T-helper 22 cell (primary cell): Measurements from ENCODE around the gene ITGB2.
"Not testable (repeated sequence)": the region's sequence is repeated elsewhere in the genome, so short reads cannot be mapped to it uniquely, and the experiment has no call there.

ENCODE experiments used
- DNase-seq: peaks from one replicate; pipeline ENCODE4 v3.0.0-alpha.2; 2020; ENCODE audit warnings: low read depth

Gene ITGB2

DNA sequence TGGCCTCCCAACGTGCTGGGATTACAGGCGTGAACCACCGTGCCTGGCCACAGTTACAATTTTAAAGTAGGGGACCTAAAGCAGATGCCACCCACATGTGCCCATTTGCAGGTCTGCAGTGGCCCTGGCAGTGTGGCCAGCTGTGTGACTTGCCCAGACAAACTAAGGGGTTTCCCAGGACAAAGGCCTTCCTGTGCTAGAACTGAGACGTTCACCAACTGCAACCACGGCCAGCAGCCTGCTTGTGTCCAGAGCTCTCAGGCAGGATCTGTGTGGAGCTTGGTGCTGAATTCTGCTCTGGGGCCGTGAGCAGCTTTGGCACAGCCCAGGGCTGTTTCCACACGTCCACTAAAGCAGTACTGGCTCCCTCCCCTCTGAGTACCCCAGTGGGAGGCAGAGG lies 36.6 kb downstream of the ITGB2 start:
- DNase-seq: no peak

DNA sequence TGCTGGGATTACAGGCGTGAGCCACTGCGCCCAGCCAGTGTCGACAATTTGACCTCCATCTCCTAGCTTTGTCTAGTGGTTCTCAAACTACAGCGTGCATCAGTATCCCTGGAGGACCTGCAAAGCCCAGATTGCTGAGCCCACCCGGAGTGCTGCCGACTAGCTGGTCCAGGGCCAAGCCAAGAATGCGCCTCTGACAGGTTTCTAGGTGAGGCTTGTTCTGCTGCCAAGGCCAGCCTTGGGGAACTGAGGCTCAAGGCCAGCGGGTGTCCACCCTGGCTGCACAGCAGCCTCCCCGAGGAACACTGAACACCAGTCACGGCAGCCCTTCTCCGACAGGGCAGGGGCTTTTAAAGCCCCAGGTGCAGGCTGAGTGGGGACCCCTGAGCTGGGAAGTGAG lies 37.4 kb downstream of the ITGB2 start:
- no peak for DNase-seq

- peak; percentile 23 for DNase-seq
Observed at GRCh38 chr21:44881198-44881872, 39.4 kb downstream of the ITGB2 start.

- no peak for DNase-seq
Observed at GRCh38 chr21:44880405-44881197, 40.1 kb downstream of the ITGB2 start.

- DNase-seq: not testable (repeated sequence)
Observed at GRCh38 chr21:44879238-44879637, 41.5 kb downstream of the ITGB2 start.

- DNase-seq: no peak
Observed at GRCh38 chr21:44878053-44878982, 42.4 kb downstream of the ITGB2 start.

DNA sequence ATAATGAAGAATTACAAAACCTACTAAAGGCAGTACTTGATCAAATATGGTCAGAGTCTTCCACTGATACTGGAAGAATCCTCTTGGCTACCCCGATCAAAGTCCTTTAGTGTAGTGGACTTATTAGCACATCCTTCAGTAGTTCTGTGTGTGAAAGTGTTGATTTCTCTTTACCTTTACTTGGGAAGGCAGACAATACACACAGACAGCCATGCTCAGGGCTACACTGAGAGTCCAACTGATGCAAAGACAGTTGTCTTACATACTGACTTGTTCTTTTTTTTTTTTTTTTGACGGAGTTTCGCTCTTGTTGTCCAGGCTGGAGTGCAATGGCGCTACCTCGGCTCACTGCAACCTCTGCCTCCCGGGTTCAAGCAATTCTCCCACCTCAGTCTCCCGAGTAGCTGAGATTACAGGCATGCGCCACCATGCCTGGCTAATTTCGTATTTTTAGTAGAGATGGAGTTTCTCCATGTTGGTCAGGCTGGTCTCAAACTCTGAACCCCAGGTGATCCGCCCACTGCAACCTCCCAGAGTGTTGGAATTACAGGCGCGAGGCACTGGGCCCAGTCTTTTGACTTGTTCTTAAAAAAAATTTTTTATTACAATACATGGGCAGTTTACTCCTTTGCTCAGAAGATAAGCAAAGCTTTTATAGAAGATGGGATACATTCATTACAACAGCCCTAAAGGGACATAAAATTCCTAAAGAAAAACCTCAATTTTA lies 43.7 kb downstream of the ITGB2 start:
- no peak for DNase-seq

- no peak for DNase-seq
Observed at GRCh38 chr21:44875316-44875700, 45.4 kb downstream of the ITGB2 start.

DNA sequence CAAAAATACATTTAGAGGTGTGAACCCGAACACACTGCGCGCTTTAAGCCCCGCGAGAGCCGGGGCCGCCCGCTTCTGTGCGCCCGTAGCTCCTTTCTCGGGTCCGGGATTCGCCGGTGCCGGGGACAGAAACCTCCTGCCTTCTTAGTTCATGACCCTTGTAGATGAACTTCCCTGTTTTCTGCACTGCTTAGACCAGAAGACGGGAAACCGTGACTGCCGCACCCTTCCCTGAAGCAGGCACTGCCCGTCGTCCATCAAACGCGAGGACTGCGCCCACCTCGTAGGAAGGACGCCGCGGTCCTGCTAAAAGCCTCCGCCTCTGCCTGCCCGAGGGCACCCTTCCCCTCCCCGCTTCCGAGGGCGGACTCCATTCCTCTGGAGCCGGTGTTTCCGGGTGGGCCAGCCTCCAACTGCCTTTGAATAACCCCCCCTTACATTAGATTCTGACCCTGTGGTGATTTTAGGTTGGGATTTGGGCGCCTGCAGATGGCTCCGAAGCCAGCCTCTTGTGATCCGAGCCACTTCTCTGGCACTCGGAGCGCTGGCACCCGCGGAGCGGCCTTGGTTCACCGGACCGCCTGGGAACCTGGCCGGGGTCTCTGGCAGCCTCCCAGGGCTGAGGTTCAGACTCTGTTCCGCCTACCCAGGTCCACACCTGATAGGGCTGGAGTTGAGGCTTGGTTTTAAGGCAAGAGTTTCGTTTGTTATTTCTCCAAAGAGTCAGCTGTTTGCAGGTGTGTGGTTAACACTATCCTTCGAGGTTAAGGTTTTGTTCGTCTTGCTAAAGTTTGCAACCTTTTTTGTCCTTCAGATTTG lies 46.0 kb downstream of the ITGB2 start:
- DNase-seq: peak; percentile 15

DNA sequence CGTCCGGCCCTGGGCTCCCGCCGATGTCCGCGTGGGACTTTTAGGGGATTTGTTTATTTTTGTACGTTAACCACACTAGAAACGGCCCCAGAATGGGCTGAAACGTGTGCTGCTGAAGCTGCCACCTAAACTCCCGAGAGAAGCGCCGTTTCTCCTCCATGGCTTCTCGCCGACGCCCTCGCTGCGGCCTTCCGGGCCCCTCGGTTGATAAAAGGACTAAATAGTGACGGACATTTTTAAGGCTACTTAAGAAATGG lies 46.5 kb downstream of the ITGB2 start:
- no peak for DNase-seq

DNA sequence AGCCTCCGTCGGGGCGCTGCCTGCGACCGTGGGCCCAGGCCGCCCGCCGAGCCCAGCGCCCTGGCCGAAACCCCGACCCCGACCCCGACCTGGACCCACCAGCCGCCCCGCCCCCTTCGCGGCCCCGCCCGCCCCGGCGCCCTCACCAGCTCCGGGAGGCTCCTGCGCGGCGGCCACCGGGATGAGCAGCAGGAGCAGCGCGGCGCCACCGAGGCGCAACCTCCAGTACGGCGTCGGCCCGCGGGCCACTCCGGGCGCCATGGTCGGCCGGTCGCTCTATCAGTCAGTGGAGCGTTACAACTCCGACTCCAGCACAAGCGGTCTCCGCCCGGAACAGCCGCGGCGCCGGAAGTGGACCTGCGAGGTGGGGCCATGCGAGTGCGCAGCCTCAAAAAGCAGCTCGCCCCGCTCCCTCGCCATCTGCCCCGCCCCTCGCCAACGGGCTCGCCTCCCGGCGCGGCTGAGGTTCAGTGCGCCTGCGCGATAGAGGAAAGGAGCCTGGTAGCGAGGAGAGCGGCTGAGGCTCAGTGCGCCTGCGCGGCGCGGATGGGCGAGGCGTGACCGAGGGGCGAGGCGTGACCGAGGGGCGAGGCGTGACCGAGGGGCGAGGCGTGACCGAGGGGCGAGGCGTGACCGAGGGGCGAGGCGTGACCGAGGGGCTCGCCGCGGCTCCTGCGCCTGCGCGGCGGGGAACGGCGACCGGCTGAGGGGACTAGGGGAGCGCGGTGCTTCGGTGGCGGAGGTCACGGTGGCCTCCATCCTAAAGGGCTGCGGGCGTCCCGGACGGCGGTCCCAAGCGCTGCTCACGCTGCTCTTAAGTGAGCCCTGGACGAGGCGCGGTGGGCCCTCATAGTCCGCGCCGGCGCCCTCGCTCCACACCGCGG lies 47.1 kb downstream of the ITGB2 start, which contains the start of gene PTTG1IP:
Gene PTTG1IP (minus strand): TSS at position 335 of the 884 bp plus-strand sequence. CDS start 74 bp downstream, at position 261.
- peak; percentile 97 for DNase-seq

DNA sequence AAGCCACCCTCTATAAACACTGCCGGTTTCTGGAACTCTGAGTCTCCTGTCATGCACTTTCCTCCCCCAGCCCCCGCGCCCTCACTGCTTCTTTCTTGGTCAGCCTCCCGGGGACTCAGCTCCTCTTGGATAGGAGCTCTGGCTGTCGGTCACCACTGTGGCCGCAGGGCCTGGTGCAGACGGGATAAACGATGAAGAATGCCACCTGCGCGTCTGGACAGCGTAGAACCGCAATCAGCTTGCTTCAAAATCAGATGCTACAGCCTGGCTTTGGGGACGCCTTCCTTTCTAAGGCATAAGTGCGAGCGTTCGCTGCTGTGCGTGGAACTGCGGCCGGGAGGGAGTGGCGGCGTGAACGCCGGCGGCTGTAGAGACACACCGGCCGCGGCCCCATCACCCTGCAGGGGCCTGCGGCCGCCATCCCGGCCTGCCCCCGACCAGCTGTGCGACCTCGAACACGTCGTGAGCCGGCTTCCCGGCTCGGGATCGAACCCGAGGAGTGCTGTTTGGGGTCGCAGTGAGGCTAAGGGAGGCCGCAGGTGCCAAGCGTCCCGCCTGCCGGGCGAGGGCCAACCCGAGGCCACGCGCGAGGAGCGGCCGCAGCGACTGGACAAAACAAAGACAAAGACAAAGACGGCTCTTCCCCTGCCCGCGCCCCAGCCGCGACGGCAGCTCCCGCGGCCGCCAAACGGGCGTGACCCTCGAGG lies 47.9 kb downstream of the ITGB2 start:
- DNase-seq: no peak

DNA sequence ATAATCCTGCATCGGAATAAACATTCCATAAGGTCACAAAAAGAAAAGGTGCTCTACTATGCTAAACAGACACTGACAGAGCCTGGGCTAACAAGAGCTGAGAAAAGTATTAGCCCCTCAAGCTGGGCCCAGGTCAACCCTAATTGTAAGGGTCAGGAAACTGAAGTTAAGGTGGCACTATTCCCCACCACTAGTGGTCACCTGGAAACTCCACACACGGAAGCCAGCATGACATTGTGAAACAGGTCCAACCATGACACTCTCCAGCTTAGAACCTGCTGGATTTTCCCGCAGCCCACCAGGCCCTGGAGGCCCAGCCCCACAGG lies 48.4 kb downstream of the ITGB2 start:
- DNase-seq: no peak

- no peak for DNase-seq
Observed at GRCh38 chr21:44871576-44872269, 49.0 kb downstream of the ITGB2 start.

GRCh38 chr21:44870748-44871495 lies 49.8 kb downstream of the ITGB2 start:
- peak; percentile 57 for DNase-seq

DNA sequence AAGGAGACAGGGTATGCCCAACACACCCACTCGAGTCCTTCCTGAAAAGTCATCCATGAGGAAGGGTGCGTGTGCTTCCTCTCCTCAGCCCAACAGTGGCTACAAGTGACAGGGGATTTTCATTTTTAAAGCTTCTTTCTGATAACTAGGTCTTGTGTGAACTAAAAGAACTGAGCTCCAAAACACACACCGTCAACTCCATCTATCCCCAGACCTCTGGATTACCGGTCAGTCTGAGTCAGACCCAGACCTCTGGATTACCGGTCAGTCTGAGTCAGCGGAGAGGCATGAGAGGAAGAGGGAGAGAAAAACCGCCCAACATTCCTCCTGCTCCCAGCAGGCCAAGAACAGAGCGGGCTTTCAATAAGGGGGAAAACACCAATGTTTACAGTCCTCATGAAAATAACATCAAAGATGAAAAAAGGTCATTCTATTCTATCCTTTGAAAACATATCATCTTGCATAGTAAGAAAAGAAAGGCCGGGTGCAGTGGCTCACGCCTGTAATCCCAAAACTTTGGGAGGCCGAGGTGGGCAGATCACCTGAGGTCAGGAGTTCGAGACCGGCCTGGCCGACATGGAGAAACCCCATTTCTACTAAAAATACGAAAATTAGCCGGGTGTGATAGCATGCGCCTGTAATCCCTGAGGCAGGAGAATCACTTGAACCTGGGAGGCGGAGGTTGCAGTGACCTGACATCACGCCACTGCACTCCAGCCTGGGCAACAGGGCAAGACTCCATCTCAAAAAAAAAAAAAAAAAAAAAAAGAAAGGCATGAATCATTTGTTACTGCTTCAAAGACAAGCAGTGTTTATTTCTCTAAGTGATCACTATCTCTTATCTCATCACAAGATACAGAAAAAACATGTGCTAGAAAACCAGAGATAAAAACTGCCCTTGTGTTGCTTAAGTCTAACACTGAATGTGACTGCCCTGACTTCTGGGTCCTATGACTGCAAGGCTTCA lies 50.6 kb downstream of the ITGB2 start:
- DNase-seq: no peak

DNA sequence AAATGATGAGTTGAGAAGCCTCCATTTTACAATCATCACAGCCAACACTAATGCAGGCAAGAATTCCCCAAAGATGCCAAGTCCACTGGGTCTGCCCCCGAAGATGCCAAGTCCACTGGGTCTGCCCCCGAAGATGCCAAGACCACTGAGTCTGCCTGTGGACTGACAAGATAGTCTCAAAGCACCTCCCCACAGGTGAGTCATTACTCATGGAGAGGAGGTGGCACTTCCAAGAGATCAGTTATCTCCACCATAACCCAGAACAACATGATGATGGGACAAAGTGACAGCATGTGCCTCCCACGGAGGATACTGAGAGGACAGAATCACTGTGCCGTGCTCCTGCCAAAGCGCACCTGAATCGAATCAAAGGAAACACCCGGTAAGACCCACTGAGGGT lies 52.0 kb downstream of the ITGB2 start:
- no peak for DNase-seq
